Upper lobe of left lung (tissue), 4 donors: ENCODE results near the gene GK.

ENCODE experiments used
- EP300 ChIP-seq, 4 donors: sonication (generic); formaldehyde crosslinking; IDR thresholded peaks; one replicate each; pipeline ENCODE4 v1.5.1; 2017; ENCODE audit warnings: antibody characterized with exemption in 4 of 4, control low read depth in 2 of 4
- TF ChIP-seq, protein P1 (sequence below), 6 experiments: fragments of 450-650 bp in 4 of 6; fragments of 200-600 bp in 2 of 6; sonication (generic) in 2 of 6; IDR thresholded peaks; one replicate each; pipeline ENCODE4 v1.5.1; 2016 to 2019; ENCODE audit warnings: antibody characterized with exemption in 6 of 6

DNA sequence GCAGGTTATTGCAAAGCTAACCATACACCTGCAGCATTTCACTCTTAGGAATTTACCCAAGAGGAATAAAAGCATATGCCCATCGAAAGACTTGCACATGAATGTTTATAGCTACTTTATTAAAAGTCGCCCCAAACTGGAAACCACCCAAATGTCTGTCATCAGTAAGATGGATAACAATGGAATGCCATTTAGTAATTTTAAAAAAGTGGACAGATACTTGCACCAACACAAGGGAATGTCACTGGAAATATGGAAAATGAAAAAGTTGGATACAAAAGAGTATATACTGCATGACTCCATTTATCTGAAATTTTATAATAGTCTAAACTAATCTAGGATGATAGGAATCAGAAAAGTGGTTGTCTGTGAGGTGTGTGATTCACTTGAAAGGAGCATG, 12.9 kb downstream of the GK start:
- TF ChIP-seq, protein P1, sequence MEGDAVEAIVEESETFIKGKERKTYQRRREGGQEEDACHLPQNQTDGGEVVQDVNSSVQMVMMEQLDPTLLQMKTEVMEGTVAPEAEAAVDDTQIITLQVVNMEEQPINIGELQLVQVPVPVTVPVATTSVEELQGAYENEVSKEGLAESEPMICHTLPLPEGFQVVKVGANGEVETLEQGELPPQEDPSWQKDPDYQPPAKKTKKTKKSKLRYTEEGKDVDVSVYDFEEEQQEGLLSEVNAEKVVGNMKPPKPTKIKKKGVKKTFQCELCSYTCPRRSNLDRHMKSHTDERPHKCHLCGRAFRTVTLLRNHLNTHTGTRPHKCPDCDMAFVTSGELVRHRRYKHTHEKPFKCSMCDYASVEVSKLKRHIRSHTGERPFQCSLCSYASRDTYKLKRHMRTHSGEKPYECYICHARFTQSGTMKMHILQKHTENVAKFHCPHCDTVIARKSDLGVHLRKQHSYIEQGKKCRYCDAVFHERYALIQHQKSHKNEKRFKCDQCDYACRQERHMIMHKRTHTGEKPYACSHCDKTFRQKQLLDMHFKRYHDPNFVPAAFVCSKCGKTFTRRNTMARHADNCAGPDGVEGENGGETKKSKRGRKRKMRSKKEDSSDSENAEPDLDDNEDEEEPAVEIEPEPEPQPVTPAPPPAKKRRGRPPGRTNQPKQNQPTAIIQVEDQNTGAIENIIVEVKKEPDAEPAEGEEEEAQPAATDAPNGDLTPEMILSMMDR (IDR thresholded peaks at IDR 0.05) = no peak
- TF ChIP-seq EP300 (IDR thresholded peaks at IDR 0.05) = no peak
